HCT116 (cell line): ENCODE measurements around the gene PRDX1. TPM values are rescaled to one million over a fixed set of nuclear protein-coding genes. Genes with fewer than 3 reads are reported as not detected.

Experiments used
- ATAC-seq: fragments of 200-7000 bp; cut with Tn5 transposase; 2 replicates; pipeline ENCODE4 v1.9.1; 2020; ENCODE audit warnings: mild to moderate bottlenecking, moderate library complexity
- BruUV-seq: library from RNA; stranded (reverse); fragments of 400-500 nt; replicated peaks from 2 replicates; lab custom pipeline; 2021; lab: Mats Ljungman, UMichigan
- CTCF ChIA-PET: fragments of 300-600 bp; sonication (Branson Sonifier 250); formaldehyde crosslinking; loops from one replicate; lab custom pipeline; 2021; ENCODE audit warnings: antibody characterized with exemption; lab: Charles Lee
- POLR2A ChIA-PET: fragments of 300-600, 350-600 bp; sonication (Branson Sonifier 250); formaldehyde crosslinking; loops from one replicate; lab custom pipeline; 2021; ENCODE audit warnings: antibody characterized with exemption; lab: Charles Lee
- RAD21 ChIA-PET, 2 experiments: fragments of 300-600 bp; sonication (Branson Sonifier 250); formaldehyde crosslinking; loops; one replicate each; lab custom pipeline; 2023; ENCODE audit warnings: low total read pairs in 2 of 2; ENCODE audit not compliant: uncharacterized antibody in 2 of 2, unreplicated experiment in 2 of 2, low non-redundant PET in 1 of 2; lab: Charles Lee
- DNase-seq: peaks from one replicate; pipeline ENCODE4 v3.0.0-alpha.2; 2010; ENCODE audit warnings: low read depth, low spot score
- H2AFZ ChIP-seq: fragments of 200-600 bp; shearing (Covaris generic), sonication (generic); 2 replicates; pipeline ENCODE4 v1.6.1; 2017; ENCODE audit warnings: low read depth, mixed run types, mixed read lengths, antibody characterized with exemption, low read length; ENCODE audit not compliant: poor library complexity, severe bottlenecking
- H3K27ac ChIP-seq: 2 replicates; pipeline ENCODE4 v1.5.1; 2012; ENCODE audit warnings: low read depth, low read length
- H3K27me3 ChIP-seq: fragments of 200-600 bp; sonication (generic); 2 replicates; pipeline ENCODE4 v1.6.1; 2016; ENCODE audit warnings: mixed run types, low read length, mixed read lengths; ENCODE audit not compliant: insufficient read depth
- H3K36me3 ChIP-seq, 2 experiments: fragments of 200-500 bp in 1 of 2; fragments of 200-600 bp in 1 of 2; sonication (Bioruptor generic) in 1 of 2; sonication (generic) in 1 of 2; 2 replicates each; pipeline versions ENCODE4 v1.5.1 to v1.6.1; 2014 to 2016; ENCODE audit warnings: low read length in 2 of 2, inconsistent platforms in 1 of 2, mixed read lengths in 1 of 2, mixed run types in 1 of 2; ENCODE audit not compliant: insufficient read depth in 2 of 2, control insufficient read depth in 1 of 2
- H3K4me1 ChIP-seq, 2 experiments: fragments of 200-600 bp in 1 of 2; sonication (generic) in 1 of 2; 2 replicates each; pipeline versions ENCODE4 v1.5.1 to v1.6.1; 2012 to 2017; ENCODE audit warnings: low read length in 2 of 2, inconsistent platforms in 1 of 2, mild to moderate bottlenecking in 1 of 2, mixed read lengths in 1 of 2, mixed run types in 1 of 2, moderate library complexity in 1 of 2; ENCODE audit not compliant: insufficient read depth in 2 of 2, control insufficient read depth in 1 of 2
- H3K4me2 ChIP-seq: fragments of 200-600 bp; sonication (generic); 2 replicates; pipeline ENCODE4 v1.6.1; 2017; ENCODE audit warnings: mixed run types, low read length, mixed read lengths
- H3K4me3 ChIP-seq, 2 experiments: fragments of 200-600 bp in 1 of 2; sonication (generic) in 1 of 2; replicated peaks in 1 of 2; 2 replicates each; pipeline ENCODE4 v1.5.1; 2011 to 2016; ENCODE audit warnings: low read length in 2 of 2, control low read depth in 1 of 2, low read depth in 1 of 2, mild to moderate bottlenecking in 1 of 2, mixed read lengths in 1 of 2, mixed run types in 1 of 2
- H3K79me2 ChIP-seq: fragments of 200-600 bp; sonication (generic); 2 replicates; pipeline ENCODE4 v1.6.1; 2017; ENCODE audit warnings: mild to moderate bottlenecking, mixed run types, low read length, moderate library complexity, mixed read lengths; ENCODE audit not compliant: insufficient read depth
- H3K9ac ChIP-seq: fragments of 200-600 bp; sonication (generic); 2 replicates; pipeline ENCODE4 v1.6.1; 2016; ENCODE audit warnings: low read length, mixed read lengths
- H3K9me2 ChIP-seq: fragments of 200-600 bp; sonication (generic), shearing (Covaris generic); 2 replicates; pipeline ENCODE4 v1.6.1; 2017; ENCODE audit warnings: mixed run types, mild to moderate bottlenecking, moderate library complexity; ENCODE audit not compliant: insufficient read depth
- H3K9me3 ChIP-seq, 2 experiments: fragments of 200-500 bp in 1 of 2; fragments of 200-600 bp in 1 of 2; sonication (Bioruptor generic) in 1 of 2; sonication (generic) in 1 of 2; 2 replicates each; pipeline ENCODE4 v1.6.1; 2014 to 2017; ENCODE audit warnings: low read length in 2 of 2, mixed read lengths in 2 of 2, inconsistent platforms in 1 of 2, low read depth in 1 of 2, mild to moderate bottlenecking in 1 of 2, mixed run types in 1 of 2, moderate library complexity in 1 of 2; ENCODE audit not compliant: control insufficient read depth in 1 of 2, insufficient read depth in 1 of 2
- H4K20me1 ChIP-seq: fragments of 200-600 bp; sonication (generic), shearing (Covaris generic); 2 replicates; pipeline ENCODE4 v1.6.1; 2017; ENCODE audit warnings: mixed run types, mild to moderate bottlenecking, moderate library complexity; ENCODE audit not compliant: insufficient read depth
- CBX3 ChIP-seq: IDR thresholded peaks from 2 replicates; pipeline ENCODE4 v1.6.1; 2012; ENCODE audit warnings: low read depth
- CTCF ChIP-seq, 3 experiments: fragments of 200-600 bp in 1 of 3; sonication (generic) in 1 of 3; IDR thresholded peaks in 2 of 3; conservative IDR thresholded peaks in 1 of 3; 2 replicates each; pipeline ENCODE4 v1.5.1; 2012 to 2017; ENCODE audit warnings: low read depth in 2 of 3, low read length in 2 of 3, antibody characterized with exemption in 1 of 3, borderline replicate concordance in 1 of 3, control low read depth in 1 of 3, mild to moderate bottlenecking in 1 of 3, mixed read lengths in 1 of 3, mixed run types in 1 of 3, moderate library complexity in 1 of 3; ENCODE audit not compliant: insufficient read depth in 1 of 3
- EGR1 ChIP-seq: IDR thresholded peaks from 2 replicates; pipeline ENCODE4 v1.6.1; 2012; ENCODE audit warnings: low read depth
- ELF1 ChIP-seq: IDR thresholded peaks from 2 replicates; pipeline ENCODE4 v1.6.1; 2012; ENCODE audit warnings: low read depth, borderline replicate concordance
- EZH2 ChIP-seq: fragments of 200-600 bp; sonication (generic); IDR thresholded peaks from 2 replicates; pipeline ENCODE4 v1.6.1; 2017; ENCODE audit warnings: antibody characterized with exemption, mixed run types
- FOSL1 ChIP-seq: IDR thresholded peaks from 2 replicates; pipeline ENCODE4 v1.6.1; 2012; ENCODE audit warnings: low read depth
- JUND ChIP-seq: IDR thresholded peaks from 2 replicates; pipeline ENCODE4 v1.6.1; 2012
- MAX ChIP-seq: IDR thresholded peaks from 2 replicates; pipeline ENCODE4 v1.6.1; 2012
- POLR2A ChIP-seq: IDR thresholded peaks from 2 replicates; pipeline ENCODE4 v1.7.0; 2011; ENCODE audit warnings: borderline replicate concordance; ENCODE audit not compliant: insufficient read depth, insufficient read length; ENCODE audit errors: extremely low read depth
- POLR2AphosphoS5 ChIP-seq: IDR thresholded peaks from 2 replicates; pipeline ENCODE4 v1.6.1; 2011; ENCODE audit warnings: mild to moderate bottlenecking, low read depth, low read length, moderate library complexity
- RAD21 ChIP-seq: IDR thresholded peaks from 2 replicates; pipeline ENCODE4 v1.6.1; 2012; ENCODE audit warnings: low read depth, mild to moderate bottlenecking
- SP1 ChIP-seq: IDR thresholded peaks from 2 replicates; pipeline ENCODE4 v1.6.1; 2012; ENCODE audit warnings: low read depth
- SRF ChIP-seq: IDR thresholded peaks from 2 replicates; pipeline ENCODE4 v1.6.1; 2012; ENCODE audit warnings: low read depth
- YY1 ChIP-seq: IDR thresholded peaks from 2 replicates; pipeline ENCODE4 v1.6.1; 2011; ENCODE audit warnings: low read length, low read depth, moderate library complexity, mild to moderate bottlenecking; ENCODE audit not compliant: insufficient replicate concordance; ENCODE audit errors: extremely low read depth
- ZBTB33 ChIP-seq: IDR thresholded peaks from 2 replicates; pipeline ENCODE4 v1.6.1; 2011; ENCODE audit warnings: mild to moderate bottlenecking, low read length, moderate library complexity; ENCODE audit not compliant: insufficient replicate concordance; ENCODE audit errors: extremely low read depth
- ZFX ChIP-seq: fragments of 450-650 bp; IDR thresholded peaks from 2 replicates; pipeline ENCODE4 v1.6.1; 2017
- intact Hi-C: fragments of 100-400 bp; cut with micrococcal nuclease; formaldehyde crosslinking; loops from 2 replicates; pipeline ENCODE4 v1.10.0; 2022
- total RNA-seq: library from RNA; stranded (reverse); gene quantifications from one replicate; pipeline ENCODE4 v1.2.1, GENCODE V29; 2021; ENCODE audit not compliant: unreplicated experiment
- TF ChIP-seq, protein P1 (sequence below): IDR thresholded peaks from 2 replicates; pipeline ENCODE4 v1.6.1; 2012
- TF ChIP-seq, protein P2 (sequence below): IDR thresholded peaks from 2 replicates; pipeline ENCODE4 v1.6.1; 2012; ENCODE audit warnings: low read depth

The PRDX1 gene
- total RNA-seq, 1 experiment from 2014 or later, result 1,171 TPM

GRCh38 chr1:45470306-45470798 is 51.3 kb downstream of the PRDX1 start:
- no peaks in the 10 kb centered on the region for H3K9me3 ChIP-seq
- no peaks in the 10 kb centered on the region for H3K79me2 ChIP-seq
- RAD21 ChIA-PET, result no interaction called here
- POLR2A ChIA-PET, result no interaction called here
- CTCF ChIA-PET, result no interaction called here
- H4K20me1 ChIP-seq, result no peaks in the 10 kb centered on the region
- TF ChIP-seq ELF1 (no peak), SRF (no peak), SP1 (no peak), POLR2AphosphoS5 (no peak), JUND (no peak), POLR2A (no peak), ZFX (no peak), RAD21 (no peak), CTCF (IDR thresholded peaks at IDR 0.05 in 2 of 3, conservative IDR thresholded peaks at IDR 0.05 in 1 of 3; ENCODE audit: borderline replicate concordance in 1 of 3, insufficient read depth in 1 of 3, low read depth in 2 of 3, low read length in 2 of 3) (no peak), YY1 (no peak), EZH2 (no peak), ZBTB33 (no peak), EGR1 (no peak), CBX3 (no peak), FOSL1 (no peak), MAX (no peak)
- TF ChIP-seq, protein P1, sequence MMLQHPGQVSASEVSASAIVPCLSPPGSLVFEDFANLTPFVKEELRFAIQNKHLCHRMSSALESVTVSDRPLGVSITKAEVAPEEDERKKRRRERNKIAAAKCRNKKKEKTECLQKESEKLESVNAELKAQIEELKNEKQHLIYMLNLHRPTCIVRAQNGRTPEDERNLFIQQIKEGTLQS, result no peak
- TF ChIP-seq, protein P2, sequence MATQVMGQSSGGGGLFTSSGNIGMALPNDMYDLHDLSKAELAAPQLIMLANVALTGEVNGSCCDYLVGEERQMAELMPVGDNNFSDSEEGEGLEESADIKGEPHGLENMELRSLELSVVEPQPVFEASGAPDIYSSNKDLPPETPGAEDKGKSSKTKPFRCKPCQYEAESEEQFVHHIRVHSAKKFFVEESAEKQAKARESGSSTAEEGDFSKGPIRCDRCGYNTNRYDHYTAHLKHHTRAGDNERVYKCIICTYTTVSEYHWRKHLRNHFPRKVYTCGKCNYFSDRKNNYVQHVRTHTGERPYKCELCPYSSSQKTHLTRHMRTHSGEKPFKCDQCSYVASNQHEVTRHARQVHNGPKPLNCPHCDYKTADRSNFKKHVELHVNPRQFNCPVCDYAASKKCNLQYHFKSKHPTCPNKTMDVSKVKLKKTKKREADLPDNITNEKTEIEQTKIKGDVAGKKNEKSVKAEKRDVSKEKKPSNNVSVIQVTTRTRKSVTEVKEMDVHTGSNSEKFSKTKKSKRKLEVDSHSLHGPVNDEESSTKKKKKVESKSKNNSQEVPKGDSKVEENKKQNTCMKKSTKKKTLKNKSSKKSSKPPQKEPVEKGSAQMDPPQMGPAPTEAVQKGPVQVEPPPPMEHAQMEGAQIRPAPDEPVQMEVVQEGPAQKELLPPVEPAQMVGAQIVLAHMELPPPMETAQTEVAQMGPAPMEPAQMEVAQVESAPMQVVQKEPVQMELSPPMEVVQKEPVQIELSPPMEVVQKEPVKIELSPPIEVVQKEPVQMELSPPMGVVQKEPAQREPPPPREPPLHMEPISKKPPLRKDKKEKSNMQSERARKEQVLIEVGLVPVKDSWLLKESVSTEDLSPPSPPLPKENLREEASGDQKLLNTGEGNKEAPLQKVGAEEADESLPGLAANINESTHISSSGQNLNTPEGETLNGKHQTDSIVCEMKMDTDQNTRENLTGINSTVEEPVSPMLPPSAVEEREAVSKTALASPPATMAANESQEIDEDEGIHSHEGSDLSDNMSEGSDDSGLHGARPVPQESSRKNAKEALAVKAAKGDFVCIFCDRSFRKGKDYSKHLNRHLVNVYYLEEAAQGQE, result no peak
- no peaks in the 10 kb centered on the region for H3K9me2 ChIP-seq
- DNase-seq (no peak), ATAC-seq (no peak)
- no peak overlapping the region for H2AFZ ChIP-seq
- H3K36me3 ChIP-seq, result no peaks in the 10 kb centered on the region
- no peak overlapping the region for H3K4me3 ChIP-seq
- intact Hi-C loops, result no loop called here
- no peaks in the 10 kb centered on the region for H3K27me3 ChIP-seq
- H3K4me2 ChIP-seq, result no peak overlapping the region
- no peak overlapping the region for H3K27ac ChIP-seq
- BruUV-seq, result no TSS peak
- no peak overlapping the region for H3K9ac ChIP-seq
- no peaks in the 10 kb centered on the region for H3K4me1 ChIP-seq
